ENCODE data around the gene KLRC1.
"Not testable (repeated sequence)": the region's sequence is repeated elsewhere in the genome, so short reads cannot be mapped to it uniquely, and the experiment has no call there.

The KLRC1 gene

GRCh38 chr12:10439608-10440274 is 13.4 kb downstream of the KLRC1 start:
- H3K27me3 Mint-ChIP-seq, H3K36me3 Mint-ChIP-seq, H3K9me3 Mint-ChIP-seq, ATAC-seq, H3K4me1 Mint-ChIP-seq, H3K4me3 Mint-ChIP-seq, H3K27ac Mint-ChIP-seq: not testable (repeated sequence)

DNA sequence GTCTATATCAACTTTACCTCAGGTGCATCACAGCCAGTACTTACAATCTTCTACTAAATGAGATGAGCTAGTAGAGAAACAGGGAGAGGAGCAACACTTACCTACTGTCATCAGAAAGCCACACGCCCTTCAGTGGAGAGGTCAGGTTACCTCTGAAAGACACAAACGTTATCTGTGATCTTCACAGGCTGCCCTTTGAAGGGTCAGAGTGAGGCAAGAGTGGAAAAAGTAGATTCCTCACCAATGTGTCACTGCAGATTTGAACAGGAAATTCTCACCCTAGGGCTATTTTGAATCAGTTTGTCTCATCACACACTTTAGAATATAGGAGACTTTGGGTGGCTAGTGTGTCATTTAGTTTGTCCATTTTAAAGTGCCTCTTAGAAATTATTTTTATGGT is 15.6 kb downstream of the KLRC1 start:
- H3K27me3 Mint-ChIP-seq, H3K36me3 Mint-ChIP-seq, H3K9me3 Mint-ChIP-seq, ATAC-seq, H3K27ac Mint-ChIP-seq, H3K4me1 Mint-ChIP-seq, H3K4me3 Mint-ChIP-seq: not testable (repeated sequence)

GRCh38 chr12:10435816-10436215 is 17.4 kb downstream of the KLRC1 start, which contains the start of gene KLRC2:
TSS of gene KLRC2 (minus strand) at chr12:10436010. CDS start at chr12:10435986, 24 bp downstream.
- not testable (repeated sequence) for H3K36me3 Mint-ChIP-seq, H3K27ac Mint-ChIP-seq, ATAC-seq, H3K27me3 Mint-ChIP-seq, H3K4me1 Mint-ChIP-seq, H3K4me3 Mint-ChIP-seq, H3K9me3 Mint-ChIP-seq

GRCh38 chr12:10430623-10431022 is 22.6 kb downstream of the KLRC1 start:
- H3K4me1 Mint-ChIP-seq, ATAC-seq: not testable (repeated sequence)

DNA sequence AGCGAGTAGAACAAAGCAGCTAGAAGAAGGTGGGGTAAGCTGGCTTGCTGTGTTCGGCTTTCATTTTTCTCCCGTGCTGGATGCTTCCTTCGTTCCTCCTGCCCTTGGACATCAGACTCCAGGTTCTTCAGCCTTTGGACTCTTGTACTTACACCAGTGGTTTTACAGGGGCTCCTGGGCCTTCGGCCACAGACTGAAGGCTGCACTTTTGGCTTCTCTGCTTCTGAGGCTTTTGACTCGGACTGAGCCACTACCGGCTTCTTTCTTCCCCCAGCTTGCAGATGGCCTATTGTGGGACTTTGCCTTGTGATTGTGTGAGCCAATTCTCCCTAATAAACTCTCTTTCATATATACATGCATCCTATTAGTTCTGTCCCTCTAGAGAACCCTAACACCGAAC is 27.2 kb downstream of the KLRC1 start:
- not testable (repeated sequence) for H3K36me3 Mint-ChIP-seq, H3K4me3 Mint-ChIP-seq, H3K27ac Mint-ChIP-seq, H3K9me3 Mint-ChIP-seq, ATAC-seq, H3K27me3 Mint-ChIP-seq, H3K4me1 Mint-ChIP-seq

More at GRCh38 chr12:10430623-10431022, 22.6 kb downstream of the KLRC1 start:
- not testable (repeated sequence) for H3K36me3 Mint-ChIP-seq, H3K27ac Mint-ChIP-seq, H3K4me3 Mint-ChIP-seq, H3K27me3 Mint-ChIP-seq, H3K9me3 Mint-ChIP-seq

DNA sequence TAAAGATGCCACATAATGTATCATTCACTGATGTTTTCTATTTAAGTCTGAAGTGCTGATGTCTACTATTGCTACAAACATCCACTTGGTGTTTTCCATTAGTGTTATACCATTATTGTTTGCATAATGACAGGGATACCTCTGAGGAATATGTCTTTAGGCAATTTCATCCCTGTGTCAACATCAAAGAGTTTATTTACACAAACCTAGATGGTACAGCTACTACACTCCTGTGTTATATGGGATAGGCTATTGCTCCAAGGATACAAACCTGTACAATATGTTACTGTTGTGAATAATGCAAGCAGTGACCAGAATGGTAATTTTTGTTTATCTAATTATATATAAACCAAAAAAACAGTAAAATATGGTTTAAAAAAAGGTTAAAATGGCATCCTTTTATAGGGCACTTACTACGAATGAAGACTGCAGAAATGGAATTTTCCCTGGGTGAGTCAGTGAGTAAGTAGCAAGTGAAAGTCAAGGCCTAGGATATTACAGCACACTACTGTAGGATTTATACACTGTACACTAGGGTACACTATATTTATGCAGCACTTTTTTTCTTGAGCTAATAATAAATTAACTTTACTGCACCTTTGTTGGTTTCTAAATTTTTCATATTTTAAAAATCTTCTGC is 28.8 kb downstream of the KLRC1 start:
- not testable (repeated sequence) for H3K27me3 Mint-ChIP-seq, H3K27ac Mint-ChIP-seq, H3K36me3 Mint-ChIP-seq, H3K4me3 Mint-ChIP-seq, H3K9me3 Mint-ChIP-seq, H3K4me1 Mint-ChIP-seq, ATAC-seq

GRCh38 chr12:10422159-10422558 is 31.0 kb downstream of the KLRC1 start:
- not testable (repeated sequence) for H3K9me3 Mint-ChIP-seq, H3K4me1 Mint-ChIP-seq, H3K4me3 Mint-ChIP-seq, ATAC-seq, H3K27ac Mint-ChIP-seq, H3K36me3 Mint-ChIP-seq, H3K27me3 Mint-ChIP-seq

- H3K36me3 Mint-ChIP-seq, H3K9me3 Mint-ChIP-seq, H3K27me3 Mint-ChIP-seq, H3K27ac Mint-ChIP-seq, H3K4me3 Mint-ChIP-seq, ATAC-seq, H3K4me1 Mint-ChIP-seq: not testable (repeated sequence)
Observed at GRCh38 chr12:10420334-10420733, 32.8 kb downstream of the KLRC1 start, which contains the start of gene KLRC3. TSS of gene KLRC3 (minus strand) at chr12:10420595. CDS start at chr12:10420550, 45 bp downstream.

GRCh38 chr12:10409392-10409791 is 43.8 kb downstream of the KLRC1 start, which contains the start of gene KLRC4:
TSS of gene KLRC4 (minus strand) at chr12:10409757. CDS start at chr12:10409575, 182 bp downstream.
- H3K27ac Mint-ChIP-seq: no peak within 1 kb of the TSS
- no peaks in the 10 kb centered on the region for H3K36me3 Mint-ChIP-seq
- H3K4me1 Mint-ChIP-seq: peaks cover 12% of the 10 kb centered on the region
- ATAC-seq: no peak
- no peak within 1 kb of the TSS for H3K4me3 Mint-ChIP-seq
- no peaks in the 10 kb centered on the region for H3K27me3 Mint-ChIP-seq
- H3K9me3 Mint-ChIP-seq: no peaks in the 10 kb centered on the region

DNA sequence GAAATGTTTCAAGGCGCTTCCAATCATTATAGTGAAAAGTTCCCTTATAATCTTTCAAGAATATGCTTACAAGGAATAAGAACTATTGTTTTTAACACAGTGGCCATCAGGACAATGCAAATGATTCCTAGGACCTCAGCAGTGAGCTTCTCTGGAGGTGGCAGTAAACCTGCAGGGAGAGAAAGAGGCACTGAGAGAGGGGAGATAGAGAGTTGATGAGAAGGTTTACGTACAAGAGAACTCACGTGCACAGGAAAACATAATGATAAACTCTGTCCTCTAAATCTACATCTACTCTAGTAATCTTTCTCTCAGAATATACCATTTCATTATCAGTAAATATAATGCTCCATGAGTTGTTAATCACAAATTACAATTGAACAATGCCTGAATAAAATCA is 44.3 kb downstream of the KLRC1 start:
- ATAC-seq: no peak
- Mint-ChIP-seq H3K9me3 (no peaks in the 10 kb centered on the region), H3K4me1 (peaks cover 12% of the 10 kb centered on the region), H3K36me3 (no peaks in the 10 kb centered on the region), H3K27me3 (no peaks in the 10 kb centered on the region), H3K27ac (no peak overlapping the region), H3K4me3 (no peak overlapping the region)

DNA sequence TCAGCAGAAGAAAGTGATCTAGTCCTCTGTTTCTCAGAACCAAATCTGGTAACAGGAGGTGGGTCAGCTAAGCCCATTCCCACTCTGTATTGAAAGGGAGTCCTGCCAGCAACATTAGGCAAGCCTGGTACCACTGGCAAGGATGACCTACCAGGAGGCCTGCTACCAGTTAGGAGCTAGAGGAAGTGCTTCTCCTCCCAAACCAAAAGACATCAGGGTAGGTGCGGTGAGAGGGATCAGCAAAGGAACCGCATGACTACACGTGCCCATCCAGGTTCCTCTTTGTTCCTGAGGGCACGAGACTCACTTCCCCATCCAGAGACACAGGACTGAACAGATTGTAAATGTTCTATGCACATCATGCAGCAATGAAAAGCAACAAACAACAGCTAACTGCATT is 46.5 kb downstream of the KLRC1 start:
- Mint-ChIP-seq H3K27me3 (no peaks in the 10 kb centered on the region), H3K4me3 (no peak overlapping the region), H3K4me1 (peaks cover 12% of the 10 kb centered on the region), H3K36me3 (no peaks in the 10 kb centered on the region), H3K9me3 (no peaks in the 10 kb centered on the region), H3K27ac (no peak overlapping the region)
- peak; percentile 41 for ATAC-seq

DNA sequence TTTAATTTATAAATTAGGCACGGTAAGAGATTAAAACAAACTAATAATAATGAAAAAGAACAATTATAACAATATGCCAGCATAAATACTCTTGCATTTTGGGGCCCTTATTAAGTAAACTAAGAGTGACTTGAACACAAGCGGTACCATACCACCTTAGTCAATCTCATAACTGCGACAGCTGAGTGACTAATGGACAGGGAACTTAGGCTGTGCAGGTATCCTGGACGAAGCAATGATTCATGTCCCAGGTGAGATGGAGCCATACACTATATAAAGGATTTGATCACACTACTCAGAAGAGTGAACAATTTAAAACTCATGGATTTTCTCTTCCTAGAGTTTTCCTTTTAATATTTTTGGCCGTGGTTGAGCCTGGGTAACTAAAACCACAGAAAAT is 47.9 kb downstream of the KLRC1 start:
- no peak overlapping the region for H3K27ac Mint-ChIP-seq
- H3K4me1 Mint-ChIP-seq: peaks cover 12% of the 10 kb centered on the region
- no peak for ATAC-seq
- no peaks in the 10 kb centered on the region for H3K27me3 Mint-ChIP-seq
- no peaks in the 10 kb centered on the region for H3K9me3 Mint-ChIP-seq
- no peaks in the 10 kb centered on the region for H3K36me3 Mint-ChIP-seq
- H3K4me3 Mint-ChIP-seq: no peak overlapping the region

- no peaks in the 10 kb centered on the region for H3K36me3 Mint-ChIP-seq
- peaks cover 12% of the 10 kb centered on the region for H3K4me1 Mint-ChIP-seq
- H3K27ac Mint-ChIP-seq: no peak overlapping the region
- no peaks in the 10 kb centered on the region for H3K9me3 Mint-ChIP-seq
- no peak overlapping the region for H3K4me3 Mint-ChIP-seq
- no peak for ATAC-seq
- H3K27me3 Mint-ChIP-seq: no peaks in the 10 kb centered on the region
Observed at GRCh38 chr12:10404798-10405197, 48.4 kb downstream of the KLRC1 start.

DNA sequence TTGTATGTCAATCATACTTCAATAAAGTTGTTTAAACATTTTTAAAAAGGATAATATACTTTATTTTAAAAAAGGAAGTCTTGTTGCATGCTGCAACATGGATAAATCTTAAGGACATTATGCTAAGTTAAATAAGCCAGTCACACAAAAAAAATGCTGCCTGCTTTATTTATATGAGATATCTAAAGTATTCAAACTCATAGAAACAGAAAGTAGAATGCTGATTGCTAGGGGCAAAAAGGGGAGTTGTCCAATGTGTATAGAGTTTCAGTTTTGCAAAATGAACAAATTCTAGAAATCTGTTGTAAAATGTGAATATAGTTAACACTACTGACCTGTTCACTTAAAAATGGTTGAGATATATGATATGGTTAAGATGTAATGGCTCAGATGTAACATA is 52.3 kb downstream of the KLRC1 start:
- no peak for ATAC-seq
- H3K4me3 Mint-ChIP-seq: no peak overlapping the region
- H3K4me1 Mint-ChIP-seq: peaks cover 1% of the 10 kb centered on the region
- H3K9me3 Mint-ChIP-seq: no peaks in the 10 kb centered on the region
- no peak overlapping the region for H3K27ac Mint-ChIP-seq
- H3K36me3 Mint-ChIP-seq: no peaks in the 10 kb centered on the region
- no peaks in the 10 kb centered on the region for H3K27me3 Mint-ChIP-seq

DNA sequence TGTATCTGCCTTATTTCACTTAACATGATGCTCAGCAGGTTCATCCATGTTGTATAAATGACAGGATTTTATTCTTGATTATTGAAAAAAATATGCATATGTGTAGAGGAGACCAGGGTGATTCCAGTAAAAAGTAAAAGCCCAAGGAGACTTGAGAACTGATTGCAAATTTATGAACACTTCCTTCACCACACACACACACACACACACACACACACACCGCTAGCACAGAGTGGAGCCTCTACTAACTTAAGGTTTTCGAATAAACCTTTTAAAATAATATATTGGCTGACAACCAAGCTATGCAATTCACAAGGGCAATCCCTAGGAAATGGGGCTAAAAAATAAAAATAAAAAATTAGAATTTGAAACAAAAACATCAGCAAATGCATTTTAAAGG is 55.0 kb downstream of the KLRC1 start:
- Mint-ChIP-seq H3K4me3 (no peak overlapping the region), H3K27ac (no peak overlapping the region), H3K27me3 (no peaks in the 10 kb centered on the region), H3K4me1 (peaks cover 19% of the 10 kb centered on the region), H3K36me3 (no peaks in the 10 kb centered on the region), H3K9me3 (no peaks in the 10 kb centered on the region)
- no peak for ATAC-seq

- Mint-ChIP-seq H3K4me1 (peaks cover 23% of the 10 kb centered on the region), H3K27ac (no peak overlapping the region), H3K9me3 (no peaks in the 10 kb centered on the region), H3K27me3 (no peaks in the 10 kb centered on the region), H3K4me3 (no peak overlapping the region), H3K36me3 (no peaks in the 10 kb centered on the region)
- no peak for ATAC-seq
Observed at GRCh38 chr12:10397296-10397695, 55.9 kb downstream of the KLRC1 start.

Data from stimulated activated memory B cell treated with anti-CD40 and anti-IgM and Interleukin-4, amounts not matched to agents 10 μg/mL and 1 μg/mL and 100 μg/mL, for 72 hours (primary cell).